HEK293T (cell line): ENCODE measurements around the gene SCAND1.

Experiments
- CTBP1 ChIP-seq: fragments of 450-650 bp; IDR thresholded peaks from 2 replicates; pipeline ENCODE4 v1.6.1; 2016; ENCODE audit warnings: borderline replicate concordance
- FOXA1 ChIP-seq: fragments of 450-650 bp; IDR thresholded peaks from 2 replicates; pipeline ENCODE4 v1.6.1; 2016; ENCODE audit warnings: mild to moderate bottlenecking
- FOXM1 ChIP-seq: fragments of 450-650 bp; IDR thresholded peaks from 2 replicates; pipeline ENCODE4 v1.6.1; 2017; ENCODE audit warnings: mild to moderate bottlenecking, borderline replicate concordance
- HDGF ChIP-seq: fragments of 450-650 bp; IDR thresholded peaks from 2 replicates; pipeline ENCODE4 v1.6.1; 2017; ENCODE audit warnings: antibody characterized with exemption, borderline replicate concordance
- LEF1 ChIP-seq: fragments of 450-650 bp; IDR thresholded peaks from 2 replicates; pipeline ENCODE4 v1.6.1; 2017; ENCODE audit warnings: mild to moderate bottlenecking, borderline replicate concordance
- SUZ12 ChIP-seq: fragments of 450-650 bp; IDR thresholded peaks from 2 replicates; pipeline ENCODE4 v1.6.1; 2016; ENCODE audit warnings: mild to moderate bottlenecking

DNA sequence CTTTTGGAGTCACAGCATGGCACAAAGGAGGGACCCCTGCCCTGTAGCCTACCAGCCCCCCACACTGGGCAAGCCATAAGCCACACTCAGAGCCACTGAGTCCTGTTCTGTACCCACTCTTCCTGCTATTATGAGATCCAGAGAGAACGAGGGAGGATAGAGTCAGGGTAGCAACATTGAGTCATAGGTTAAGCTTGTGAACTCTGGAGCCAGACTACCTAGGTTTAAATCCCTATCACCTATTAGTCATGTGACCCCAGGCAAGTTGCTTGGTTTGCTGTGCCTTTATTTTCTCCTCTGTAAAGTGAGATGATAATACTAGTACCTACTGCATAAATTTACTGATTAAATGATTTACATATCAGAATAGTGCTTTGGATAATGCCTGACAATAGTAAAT, 14.6 kb upstream of the SCAND1 start:
- no peak for TF ChIP-seq LEF1
- no peak for TF ChIP-seq CTBP1
- TF ChIP-seq FOXM1 = no peak
- no peak for TF ChIP-seq HDGF
- no peak for TF ChIP-seq SUZ12
- TF ChIP-seq FOXA1 = no peak
